WTC11 (cell line): ENCODE results near the gene SKOR2. TPM values are rescaled to one million over a fixed set of nuclear protein-coding genes. Genes with fewer than 3 reads are reported as not detected.
"Not testable (repeated sequence)": the region's sequence is repeated elsewhere in the genome, so short reads cannot be mapped to it uniquely, and the experiment has no call there.

Experiments used
- ATAC-seq: fragments of 200-7000 bp; cut with Tn5 transposase; 2 replicates; pipeline ENCODE4 v1.10.0; 2021; ENCODE audit warnings: mild to moderate bottlenecking, moderate library complexity
- CTCF ChIA-PET: fragments of 300-600 bp; sonication (Branson Sonifier 250); formaldehyde crosslinking; loops from one replicate; lab custom pipeline; 2021; ENCODE audit warnings: antibody characterized with exemption; lab: Charles Lee
- POLR2A ChIA-PET: fragments of 350-600 bp; sonication (Branson Sonifier 250); formaldehyde crosslinking; loops from one replicate; lab custom pipeline; 2021; ENCODE audit warnings: antibody characterized with exemption; lab: Charles Lee
- DNase-seq: peaks from one replicate; pipeline ENCODE4 v3.0.0; 2021; ENCODE audit warnings: low spot score
- H3K27ac Mint-ChIP-seq: 2 replicates; pipeline ENCODE4 v1.8.0; 2021; ENCODE audit warnings: mixed read lengths
- H3K27me3 Mint-ChIP-seq: 2 replicates; pipeline ENCODE4 v1.8.0; 2021; ENCODE audit warnings: low read depth, mild to moderate bottlenecking, moderate library complexity, mixed read lengths
- H3K36me3 Mint-ChIP-seq: 2 replicates; pipeline ENCODE4 v1.8.0; 2021; ENCODE audit warnings: mixed read lengths
- H3K4me1 Mint-ChIP-seq: 2 replicates; pipeline ENCODE4 v1.8.0; 2022; ENCODE audit warnings: mixed read lengths
- H3K4me3 Mint-ChIP-seq: 2 replicates; pipeline ENCODE4 v1.8.0; 2021; ENCODE audit warnings: mild to moderate bottlenecking, moderate library complexity, mixed read lengths
- H3K9me3 Mint-ChIP-seq: 2 replicates; pipeline ENCODE4 v1.8.0; 2021; ENCODE audit warnings: mixed read lengths
- EMX1 ChIP-seq: fragments of 250-450 bp; sonication (Bioruptor Pico); IDR thresholded peaks from 2 replicates; pipeline ENCODE4 v1.8.0; 2021; ENCODE audit warnings: mild to moderate bottlenecking
- ETV6 ChIP-seq: sonication (generic); formaldehyde crosslinking; IDR thresholded peaks from 2 replicates; pipeline ENCODE4 v1.8.1; 2022; ENCODE audit warnings: mild to moderate bottlenecking, missing genetic modification reagents
- GABPB1 ChIP-seq: sonication (generic); formaldehyde crosslinking; IDR thresholded peaks from 2 replicates; pipeline ENCODE4 v1.8.1; 2023; ENCODE audit warnings: mild to moderate bottlenecking, missing genetic modification reagents
- NFE2L1 ChIP-seq: sonication (generic); formaldehyde crosslinking; IDR thresholded peaks from 2 replicates; pipeline ENCODE4 v1.8.1; 2023; ENCODE audit warnings: missing genetic modification reagents
- NFYB ChIP-seq: sonication (generic); formaldehyde crosslinking; conservative IDR thresholded peaks from 2 replicates; pipeline ENCODE4 v1.8.0; 2022; ENCODE audit warnings: low read depth, missing genetic modification reagents
- SP1 ChIP-seq: sonication (generic); formaldehyde crosslinking; conservative IDR thresholded peaks from 2 replicates; pipeline ENCODE4 v1.8.1; 2022; ENCODE audit warnings: missing genetic modification reagents
- ZNF219 ChIP-seq: sonication (generic); formaldehyde crosslinking; IDR thresholded peaks from 2 replicates; pipeline ENCODE4 v1.8.0; 2023; ENCODE audit warnings: missing genetic modification reagents, mild to moderate bottlenecking, borderline replicate concordance
- total RNA-seq: library from RNA; stranded (reverse); gene quantifications from 3 replicates; pipeline ENCODE4 v1.2.3, GENCODE V29; 2021
- TF ChIP-seq, protein P1 (sequence below): sonication (generic); formaldehyde crosslinking; IDR thresholded peaks from 2 replicates; pipeline ENCODE4 v1.8.0; 2023; ENCODE audit warnings: mild to moderate bottlenecking, missing genetic modification reagents
- TF ChIP-seq, protein P2 (sequence below): fragments of 250-450 bp; sonication (Bioruptor Pico); IDR thresholded peaks from 2 replicates; pipeline ENCODE4 v1.9.0; 2021; ENCODE audit warnings: moderate library complexity, mild to moderate bottlenecking, inconsistent platforms, borderline replicate concordance
- TF ChIP-seq, protein P3 (sequence below): sonication (generic); formaldehyde crosslinking; IDR thresholded peaks from 2 replicates; pipeline ENCODE4 v1.8.1; 2022; ENCODE audit warnings: low read depth, missing genetic modification reagents, borderline replicate concordance
- TF ChIP-seq, protein P4 (sequence below): sonication (generic); formaldehyde crosslinking; IDR thresholded peaks from 2 replicates; pipeline ENCODE4 v1.8.0; 2023; ENCODE audit warnings: missing genetic modification reagents
- TF ChIP-seq, protein P5 (sequence below): sonication (generic); formaldehyde crosslinking; IDR thresholded peaks from 2 replicates; pipeline ENCODE4 v1.8.1; 2022; ENCODE audit warnings: mild to moderate bottlenecking, moderate library complexity, missing genetic modification reagents

The SKOR2 gene
- total RNA-seq, 1 experiment from 2014 or later, result 1.3 TPM

DNA sequence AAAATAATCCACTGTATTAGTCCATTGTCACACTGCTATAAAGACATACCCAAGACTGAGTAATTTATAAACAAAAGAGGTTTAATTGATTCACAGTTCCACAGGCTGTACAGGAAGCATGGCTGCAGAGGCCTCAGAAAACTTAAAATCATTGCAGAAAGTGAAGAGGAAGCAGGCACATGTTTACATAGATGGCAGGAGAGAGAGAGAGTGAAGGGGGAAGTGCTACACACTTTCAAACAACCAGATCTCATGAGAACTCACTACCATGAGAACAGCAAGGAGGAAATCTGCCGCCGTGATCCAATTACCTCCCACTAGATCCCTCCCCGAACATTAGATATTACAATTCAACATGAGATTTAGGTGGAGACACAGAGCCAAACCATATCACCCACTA, 55.5 kb downstream of the SKOR2 start:
- CTCF ChIA-PET, result interaction anchor here (1.1 to 1.6 kb wide), 3 partner anchors 9 to 50 kb away, joined by 3 to 8 read pairs (median 3); no protein-coding TSS in a partner anchor
- H3K4me3 Mint-ChIP-seq, H3K27me3 Mint-ChIP-seq, ATAC-seq, H3K9me3 Mint-ChIP-seq, H3K27ac Mint-ChIP-seq, DNase-seq, H3K36me3 Mint-ChIP-seq, H3K4me1 Mint-ChIP-seq, POLR2A ChIA-PET: not testable (repeated sequence)

DNA sequence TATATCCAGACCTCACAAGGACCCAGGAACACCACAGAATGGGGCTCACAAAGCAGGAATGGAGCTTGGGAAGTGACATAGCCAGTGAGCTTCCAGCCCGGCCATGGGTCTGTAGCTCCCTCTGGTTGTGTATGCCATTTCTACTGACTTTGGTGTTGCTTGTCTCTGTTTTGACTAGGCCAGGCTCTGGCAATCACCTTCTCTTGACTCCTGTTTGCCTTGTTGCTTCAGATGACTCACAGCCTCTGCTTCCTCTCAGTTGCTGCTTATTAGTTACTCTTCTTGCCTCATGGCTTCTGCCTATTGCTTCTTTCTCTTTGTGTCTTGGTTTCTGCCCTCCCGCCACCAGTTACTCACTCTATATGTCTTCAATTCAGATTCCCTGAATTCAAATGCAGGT, 59.5 kb downstream of the SKOR2 start:
- POLR2A ChIA-PET, result no interaction called here
- H3K4me1 Mint-ChIP-seq, result no peaks in the 10 kb centered on the region
- H3K27me3 Mint-ChIP-seq, result peaks cover 6% of the 10 kb centered on the region
- TF ChIP-seq GABPB1 (CRISPR knock-in tag) (no peak), NFE2L1 (CRISPR knock-in tag) (no peak), ZNF219 (CRISPR knock-in tag) (no peak)
- TF ChIP-seq, protein P1, sequence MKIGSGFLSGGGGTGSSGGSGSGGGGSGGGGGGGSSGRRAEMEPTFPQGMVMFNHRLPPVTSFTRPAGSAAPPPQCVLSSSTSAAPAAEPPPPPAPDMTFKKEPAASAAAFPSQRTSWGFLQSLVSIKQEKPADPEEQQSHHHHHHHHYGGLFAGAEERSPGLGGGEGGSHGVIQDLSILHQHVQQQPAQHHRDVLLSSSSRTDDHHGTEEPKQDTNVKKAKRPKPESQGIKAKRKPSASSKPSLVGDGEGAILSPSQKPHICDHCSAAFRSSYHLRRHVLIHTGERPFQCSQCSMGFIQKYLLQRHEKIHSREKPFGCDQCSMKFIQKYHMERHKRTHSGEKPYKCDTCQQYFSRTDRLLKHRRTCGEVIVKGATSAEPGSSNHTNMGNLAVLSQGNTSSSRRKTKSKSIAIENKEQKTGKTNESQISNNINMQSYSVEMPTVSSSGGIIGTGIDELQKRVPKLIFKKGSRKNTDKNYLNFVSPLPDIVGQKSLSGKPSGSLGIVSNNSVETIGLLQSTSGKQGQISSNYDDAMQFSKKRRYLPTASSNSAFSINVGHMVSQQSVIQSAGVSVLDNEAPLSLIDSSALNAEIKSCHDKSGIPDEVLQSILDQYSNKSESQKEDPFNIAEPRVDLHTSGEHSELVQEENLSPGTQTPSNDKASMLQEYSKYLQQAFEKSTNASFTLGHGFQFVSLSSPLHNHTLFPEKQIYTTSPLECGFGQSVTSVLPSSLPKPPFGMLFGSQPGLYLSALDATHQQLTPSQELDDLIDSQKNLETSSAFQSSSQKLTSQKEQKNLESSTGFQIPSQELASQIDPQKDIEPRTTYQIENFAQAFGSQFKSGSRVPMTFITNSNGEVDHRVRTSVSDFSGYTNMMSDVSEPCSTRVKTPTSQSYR (CRISPR knock-in tag), result no peak
- TF ChIP-seq, protein P2, sequence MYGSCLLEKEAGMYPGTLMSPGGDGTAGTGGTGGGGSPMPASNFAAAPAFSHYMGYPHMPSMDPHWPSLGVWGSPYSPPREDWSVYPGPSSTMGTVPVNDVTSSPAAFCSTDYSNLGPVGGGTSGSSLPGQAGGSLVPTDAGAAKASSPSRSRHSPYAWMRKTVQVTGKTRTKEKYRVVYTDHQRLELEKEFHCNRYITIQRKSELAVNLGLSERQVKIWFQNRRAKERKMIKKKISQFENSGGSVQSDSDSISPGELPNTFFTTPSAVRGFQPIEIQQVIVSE (CRISPR knock-in tag), result no peak
- TF ChIP-seq, protein P3, sequence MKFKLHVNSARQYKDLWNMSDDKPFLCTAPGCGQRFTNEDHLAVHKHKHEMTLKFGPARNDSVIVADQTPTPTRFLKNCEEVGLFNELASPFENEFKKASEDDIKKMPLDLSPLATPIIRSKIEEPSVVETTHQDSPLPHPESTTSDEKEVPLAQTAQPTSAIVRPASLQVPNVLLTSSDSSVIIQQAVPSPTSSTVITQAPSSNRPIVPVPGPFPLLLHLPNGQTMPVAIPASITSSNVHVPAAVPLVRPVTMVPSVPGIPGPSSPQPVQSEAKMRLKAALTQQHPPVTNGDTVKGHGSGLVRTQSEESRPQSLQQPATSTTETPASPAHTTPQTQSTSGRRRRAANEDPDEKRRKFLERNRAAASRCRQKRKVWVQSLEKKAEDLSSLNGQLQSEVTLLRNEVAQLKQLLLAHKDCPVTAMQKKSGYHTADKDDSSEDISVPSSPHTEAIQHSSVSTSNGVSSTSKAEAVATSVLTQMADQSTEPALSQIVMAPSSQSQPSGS, result no peak
- TF ChIP-seq, protein P4, sequence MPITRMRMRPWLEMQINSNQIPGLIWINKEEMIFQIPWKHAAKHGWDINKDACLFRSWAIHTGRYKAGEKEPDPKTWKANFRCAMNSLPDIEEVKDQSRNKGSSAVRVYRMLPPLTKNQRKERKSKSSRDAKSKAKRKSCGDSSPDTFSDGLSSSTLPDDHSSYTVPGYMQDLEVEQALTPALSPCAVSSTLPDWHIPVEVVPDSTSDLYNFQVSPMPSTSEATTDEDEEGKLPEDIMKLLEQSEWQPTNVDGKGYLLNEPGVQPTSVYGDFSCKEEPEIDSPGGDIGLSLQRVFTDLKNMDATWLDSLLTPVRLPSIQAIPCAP (CRISPR knock-in tag), result no peak
- H3K4me3 Mint-ChIP-seq, result no peak overlapping the region
- DNase-seq (no peak), ATAC-seq (no peak)
- H3K27ac Mint-ChIP-seq, result no peak overlapping the region
- CTCF ChIA-PET, result interaction anchor here (1.9 kb wide), 1 partner anchor 13 kb away, joined by 11 read pairs; no protein-coding TSS in a partner anchor
- no peaks in the 10 kb centered on the region for H3K36me3 Mint-ChIP-seq
- H3K9me3 Mint-ChIP-seq, result no peaks in the 10 kb centered on the region

DNA sequence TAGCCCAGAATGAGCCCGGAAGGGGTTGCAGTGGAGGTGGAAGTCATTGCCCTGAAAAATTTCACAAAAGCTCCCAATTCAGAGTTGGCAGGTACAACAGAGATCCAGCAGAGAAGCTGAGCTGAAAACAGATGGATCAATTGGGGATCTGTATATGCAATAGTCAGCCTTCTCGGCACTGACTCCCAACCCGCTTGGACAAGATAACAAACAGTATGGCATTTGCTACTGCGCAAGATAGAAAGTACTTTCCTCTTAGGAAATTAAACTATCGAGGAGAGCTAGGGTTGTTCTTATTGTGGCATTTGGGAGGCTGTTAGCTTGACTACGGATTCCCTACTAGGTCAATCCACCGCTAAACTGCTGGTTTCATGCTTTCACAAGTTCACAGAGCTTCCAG, 63.7 kb downstream of the SKOR2 start:
- peaks cover 7% of the 10 kb centered on the region for H3K27me3 Mint-ChIP-seq
- no peak overlapping the region for H3K4me3 Mint-ChIP-seq
- ChIA-PET POLR2A (no interaction called here), CTCF (interaction anchor here (3.2 kb wide), 1 partner anchor 17 kb away, joined by 20 read pairs; no protein-coding TSS in a partner anchor)
- H3K27ac Mint-ChIP-seq, result no peak overlapping the region
- peaks cover 18% of the 10 kb centered on the region for H3K36me3 Mint-ChIP-seq
- ATAC-seq (no peak), DNase-seq (no peak)
- TF ChIP-seq, protein P5, sequence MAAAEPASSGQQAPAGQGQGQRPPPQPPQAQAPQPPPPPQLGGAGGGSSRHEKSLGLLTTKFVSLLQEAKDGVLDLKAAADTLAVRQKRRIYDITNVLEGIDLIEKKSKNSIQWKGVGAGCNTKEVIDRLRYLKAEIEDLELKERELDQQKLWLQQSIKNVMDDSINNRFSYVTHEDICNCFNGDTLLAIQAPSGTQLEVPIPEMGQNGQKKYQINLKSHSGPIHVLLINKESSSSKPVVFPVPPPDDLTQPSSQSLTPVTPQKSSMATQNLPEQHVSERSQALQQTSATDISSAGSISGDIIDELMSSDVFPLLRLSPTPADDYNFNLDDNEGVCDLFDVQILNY (CRISPR knock-in tag), result no peak
- TF ChIP-seq EMX1 (CRISPR knock-in tag) (no peak), NFYB (CRISPR knock-in tag) (no peak), ETV6 (CRISPR knock-in tag) (no peak), ZNF219 (CRISPR knock-in tag) (no peak), SP1 (CRISPR knock-in tag) (no peak)
- H3K4me1 Mint-ChIP-seq, result no peaks in the 10 kb centered on the region
- H3K9me3 Mint-ChIP-seq, result peaks cover 30% of the 10 kb centered on the region
